A673 (cell line): ENCODE data around the gene PCDHGB2.
A peak's percentile ranks its signal among the peaks of the same experiment; 100 is the strongest.

Experiments
- CTCF ChIP-seq: fragments of 300-800, 200-600 bp; sonication (generic); conservative IDR thresholded peaks from 2 replicates; pipeline ENCODE4 v1.5.1; 2017; ENCODE audit warnings: low read depth, mild to moderate bottlenecking, antibody characterized with exemption, low read length, moderate library complexity, mixed read lengths
- EZH2 ChIP-seq: fragments of 200-600 bp; sonication (generic); IDR thresholded peaks from 2 replicates; pipeline ENCODE4 v1.6.1; 2017; ENCODE audit warnings: borderline replicate concordance, low read depth, mild to moderate bottlenecking, mixed read lengths, antibody characterized with exemption, low read length; ENCODE audit not compliant: poor library complexity, severe bottlenecking

GRCh38 chr5:141402553-141403243 is 42.9 kb downstream of the PCDHGB2 start, which contains the start of gene PCDHGA9:
- TF ChIP-seq EZH2, result no peak
- peak; percentile 28; the same call in 1 of the 2 replicates for TF ChIP-seq CTCF
